SK-N-MC (cell line): ENCODE measurements around the gene AHCY.
A peak's percentile ranks its signal among the peaks of the same experiment; 100 is the strongest.
"Not testable (repeated sequence)": the region's sequence is repeated elsewhere in the genome, so short reads cannot be mapped to it uniquely, and the experiment has no call there.

Experiments
- DNase-seq: peaks from one replicate; pipeline ENCODE4 v3.0.0-alpha.2; 2011; ENCODE audit warnings: low read depth, low spot score
- H3K27ac ChIP-seq: fragments of 200-600 bp; sonication (generic); 2 replicates; pipeline ENCODE4 v1.5.1; 2016; ENCODE audit warnings: mixed run types
- H3K36me3 ChIP-seq: fragments of 200-600 bp; sonication (generic); 2 replicates; pipeline ENCODE4 v1.6.1; 2017; ENCODE audit warnings: antibody characterized with exemption, low read length, mixed read lengths; ENCODE audit not compliant: insufficient read depth
- H3K4me3 ChIP-seq: fragments of 200-600 bp; sonication (generic); 2 replicates; pipeline ENCODE4 v1.5.1; 2016
- H3K9ac ChIP-seq: fragments of 200-600 bp; sonication (generic); 2 replicates; pipeline ENCODE4 v1.8.0; 2017; ENCODE audit warnings: mixed run types, mixed read lengths; ENCODE audit not compliant: insufficient read length
- H3K9me3 ChIP-seq: fragments of 200-600 bp; sonication (generic); 2 replicates; pipeline ENCODE4 v1.6.1; 2017; ENCODE audit warnings: low read depth, mild to moderate bottlenecking, antibody characterized with exemption, low read length, moderate library complexity, mixed read lengths
- EZH2 ChIP-seq: fragments of 200-600 bp; sonication (generic); IDR thresholded peaks from one replicate; pipeline ENCODE4 v1.6.1; 2017; ENCODE audit warnings: antibody characterized with exemption
- FOXP2 ChIP-seq: optimal IDR thresholded peaks from 2 replicates; pipeline ENCODE3; 2011; ENCODE audit warnings: mild to moderate bottlenecking, moderate library complexity; ENCODE audit not compliant: insufficient read depth; ENCODE audit errors: extremely low read length, control extremely low read depth
- POLR2AphosphoS5 ChIP-seq: IDR thresholded peaks from 2 replicates; pipeline ENCODE4 v1.6.1; 2012; ENCODE audit warnings: mild to moderate bottlenecking, low read depth, low read length, borderline replicate concordance

The AHCY gene

GRCh38 chr20:34302723-34303533, at the start of gene AHCY:
AHCY (minus strand) TSS chr20:34303355; CDS start chr20:34303270, 85 bp downstream.
- H3K9ac ChIP-seq = peak within 1 kb of the TSS; percentile 98
- H3K9me3 ChIP-seq = no peaks in the 10 kb centered on the region
- DNase-seq = peak; percentile 84
- peaks cover 18% of the 10 kb centered on the region for H3K36me3 ChIP-seq
- TF ChIP-seq EZH2 (no peak), POLR2AphosphoS5 (peak; percentile 96)
- peak within 1 kb of the TSS; percentile 92 for H3K27ac ChIP-seq
- peak within 1 kb of the TSS; percentile 100 for H3K4me3 ChIP-seq

- TF ChIP-seq EZH2 (no peak), POLR2AphosphoS5 (no peak), FOXP2 (no peak)
- no peak for DNase-seq
- H3K9me3 ChIP-seq = no peaks in the 10 kb centered on the region
- no peak overlapping the region for H3K4me3 ChIP-seq
- no peak overlapping the region for H3K9ac ChIP-seq
- H3K36me3 ChIP-seq = no peaks in the 10 kb centered on the region
- no peak overlapping the region for H3K27ac ChIP-seq
Observed at GRCh38 chr20:34350095-34350494, 46.9 kb upstream of the AHCY start.

- no peak overlapping the region for H3K9ac ChIP-seq
- no peak for TF ChIP-seq POLR2AphosphoS5
- TF ChIP-seq FOXP2 = no peak
- TF ChIP-seq EZH2 = no peak
- no peak overlapping the region for H3K27ac ChIP-seq
- no peaks in the 10 kb centered on the region for H3K36me3 ChIP-seq
- no peaks in the 10 kb centered on the region for H3K9me3 ChIP-seq
- no peak overlapping the region for H3K4me3 ChIP-seq
- DNase-seq = no peak
Observed at GRCh38 chr20:34347571-34347970, 44.4 kb upstream of the AHCY start.

GRCh38 chr20:34346533-34346865, 43.3 kb upstream of the AHCY start:
- not testable (repeated sequence) for H3K9ac ChIP-seq, DNase-seq, H3K4me3 ChIP-seq, H3K27ac ChIP-seq, H3K36me3 ChIP-seq, H3K9me3 ChIP-seq

- H3K36me3 ChIP-seq, H3K27ac ChIP-seq, DNase-seq, H3K9me3 ChIP-seq, H3K9ac ChIP-seq, H3K4me3 ChIP-seq: not testable (repeated sequence)
Observed at GRCh38 chr20:34345839-34346532, 42.8 kb upstream of the AHCY start.

GRCh38 chr20:34345402-34345736, 42.2 kb upstream of the AHCY start:
- DNase-seq = no peak
- no peak overlapping the region for H3K4me3 ChIP-seq
- no peak overlapping the region for H3K27ac ChIP-seq
- H3K36me3 ChIP-seq = no peaks in the 10 kb centered on the region
- no peak overlapping the region for H3K9ac ChIP-seq
- TF ChIP-seq POLR2AphosphoS5 = no peak
- H3K9me3 ChIP-seq = no peaks in the 10 kb centered on the region

- no peak for DNase-seq
- no peak overlapping the region for H3K27ac ChIP-seq
- no peaks in the 10 kb centered on the region for H3K9me3 ChIP-seq
- no peak for TF ChIP-seq POLR2AphosphoS5
- no peak overlapping the region for H3K9ac ChIP-seq
- no peaks in the 10 kb centered on the region for H3K36me3 ChIP-seq
- no peak overlapping the region for H3K4me3 ChIP-seq
Observed at GRCh38 chr20:34344238-34344637, 41.1 kb upstream of the AHCY start.

- H3K9me3 ChIP-seq = no peaks in the 10 kb centered on the region
- no peak overlapping the region for H3K27ac ChIP-seq
- no peak overlapping the region for H3K4me3 ChIP-seq
- no peak for TF ChIP-seq FOXP2
- TF ChIP-seq POLR2AphosphoS5 = no peak
- TF ChIP-seq EZH2 = no peak
- no peak for DNase-seq
- no peaks in the 10 kb centered on the region for H3K36me3 ChIP-seq
- no peak overlapping the region for H3K9ac ChIP-seq
Observed at GRCh38 chr20:34343458-34344211, 40.5 kb upstream of the AHCY start.

- DNase-seq, H3K27ac ChIP-seq, H3K9ac ChIP-seq, H3K9me3 ChIP-seq, H3K36me3 ChIP-seq, H3K4me3 ChIP-seq: not testable (repeated sequence)
Observed at GRCh38 chr20:34341199-34341598, 38.0 kb upstream of the AHCY start.

GRCh38 chr20:34340726-34341125, 37.6 kb upstream of the AHCY start:
- not testable (repeated sequence) for H3K36me3 ChIP-seq, H3K27ac ChIP-seq, H3K4me3 ChIP-seq, H3K9ac ChIP-seq, H3K9me3 ChIP-seq, DNase-seq
